A673 (cell line): ENCODE results near the gene ALX4. TPM values are rescaled to one million over a fixed set of nuclear protein-coding genes. Genes with fewer than 3 reads are reported as not detected.

ENCODE experiments used
- BruUV-seq: library from RNA; stranded (reverse); fragments of 400-500 nt; replicated peaks from 2 replicates; lab custom pipeline; 2021; lab: Mats Ljungman, UMichigan
- CTCF ChIA-PET: fragments of 300-600 bp; sonication (Branson Sonifier 250); formaldehyde crosslinking; loops from one replicate; lab custom pipeline; 2022; ENCODE audit warnings: antibody characterized with exemption; lab: Charles Lee
- POLR2A ChIA-PET: fragments of 300-600 bp; sonication (Branson Sonifier 250); formaldehyde crosslinking; loops from one replicate; lab custom pipeline; 2022; ENCODE audit warnings: antibody characterized with exemption; ENCODE audit not compliant: low non-redundant PET; lab: Charles Lee
- DNase-seq: peaks from one replicate; pipeline ENCODE4 v3.0.0-alpha.2; 2015; ENCODE audit warnings: low spot score
- H3K27ac ChIP-seq: fragments of 200-600 bp; sonication (generic); 2 replicates; pipeline ENCODE4 v1.5.1; 2016; ENCODE audit warnings: mixed run types, low read depth, mild to moderate bottlenecking, mixed read lengths, antibody characterized with exemption, low read length; ENCODE audit not compliant: poor library complexity, severe bottlenecking
- H3K27me3 ChIP-seq: fragments of 200-600 bp; sonication (generic); replicated peaks from 2 replicates; pipeline ENCODE4 v1.6.1; 2017; ENCODE audit warnings: mixed run types, low read depth, mild to moderate bottlenecking, mixed read lengths, antibody characterized with exemption, low read length; ENCODE audit not compliant: insufficient read depth, poor library complexity
- H3K36me3 ChIP-seq: fragments of 200-600 bp; sonication (generic); 2 replicates; pipeline ENCODE4 v1.6.1; 2016; ENCODE audit warnings: mixed run types, mild to moderate bottlenecking, mixed read lengths, antibody characterized with exemption, low read length; ENCODE audit not compliant: insufficient read depth, poor library complexity, severe bottlenecking
- H3K4me1 ChIP-seq: fragments of 200-600 bp; sonication (generic); 2 replicates; pipeline ENCODE4 v1.6.1; 2017; ENCODE audit warnings: mixed run types, mild to moderate bottlenecking, mixed read lengths, antibody characterized with exemption, low read length; ENCODE audit not compliant: insufficient read depth, poor library complexity, severe bottlenecking
- H3K4me3 ChIP-seq: fragments of 200-600 bp; sonication (generic); 2 replicates; pipeline ENCODE4 v1.5.1; 2016; ENCODE audit warnings: low read depth, mixed run types, mild to moderate bottlenecking, mixed read lengths, low read length; ENCODE audit not compliant: poor library complexity, severe bottlenecking
- H3K9me3 ChIP-seq: fragments of 200-600 bp; sonication (generic); 2 replicates; pipeline ENCODE4 v1.6.1; 2016; ENCODE audit warnings: mixed run types, low read depth, mild to moderate bottlenecking, mixed read lengths, antibody characterized with exemption, low read length; ENCODE audit not compliant: poor library complexity, severe bottlenecking
- EZH2 ChIP-seq: fragments of 200-600 bp; sonication (generic); IDR thresholded peaks from 2 replicates; pipeline ENCODE4 v1.6.1; 2017; ENCODE audit warnings: borderline replicate concordance, low read depth, mild to moderate bottlenecking, mixed read lengths, antibody characterized with exemption, low read length; ENCODE audit not compliant: poor library complexity, severe bottlenecking
- intact Hi-C: fragments of 100-400 bp; cut with micrococcal nuclease; formaldehyde crosslinking; loops from one replicate; pipeline ENCODE4 v1.10.0; 2022; ENCODE audit not compliant: unreplicated experiment
- total RNA-seq: library from RNA; stranded (reverse); gene quantifications from 2 replicates; pipeline ENCODE4 v1.2.3, GENCODE V29; 2021
- TF ChIP-seq, protein P1 (sequence below): fragments of 300-800, 200-600 bp; sonication (generic); conservative IDR thresholded peaks from 2 replicates; pipeline ENCODE4 v1.5.1; 2017; ENCODE audit warnings: low read depth, mild to moderate bottlenecking, antibody characterized with exemption, low read length, moderate library complexity, mixed read lengths

Gene ALX4
- total RNA-seq, 1 experiment from 2014 or later = 135 TPM

- CTCF ChIA-PET = no interaction called here
- Histone ChIP-seq H3K9me3 (no peaks in the 10 kb centered on the region), H3K4me3 (no peak overlapping the region), H3K27me3 (peaks cover 18% of the 10 kb centered on the region), H3K4me1 (no peaks in the 10 kb centered on the region), H3K36me3 (no peaks in the 10 kb centered on the region), H3K27ac (no peak overlapping the region)
- POLR2A ChIA-PET = no interaction called here
- BruUV-seq = no TSS peak
- TF ChIP-seq, protein P1, sequence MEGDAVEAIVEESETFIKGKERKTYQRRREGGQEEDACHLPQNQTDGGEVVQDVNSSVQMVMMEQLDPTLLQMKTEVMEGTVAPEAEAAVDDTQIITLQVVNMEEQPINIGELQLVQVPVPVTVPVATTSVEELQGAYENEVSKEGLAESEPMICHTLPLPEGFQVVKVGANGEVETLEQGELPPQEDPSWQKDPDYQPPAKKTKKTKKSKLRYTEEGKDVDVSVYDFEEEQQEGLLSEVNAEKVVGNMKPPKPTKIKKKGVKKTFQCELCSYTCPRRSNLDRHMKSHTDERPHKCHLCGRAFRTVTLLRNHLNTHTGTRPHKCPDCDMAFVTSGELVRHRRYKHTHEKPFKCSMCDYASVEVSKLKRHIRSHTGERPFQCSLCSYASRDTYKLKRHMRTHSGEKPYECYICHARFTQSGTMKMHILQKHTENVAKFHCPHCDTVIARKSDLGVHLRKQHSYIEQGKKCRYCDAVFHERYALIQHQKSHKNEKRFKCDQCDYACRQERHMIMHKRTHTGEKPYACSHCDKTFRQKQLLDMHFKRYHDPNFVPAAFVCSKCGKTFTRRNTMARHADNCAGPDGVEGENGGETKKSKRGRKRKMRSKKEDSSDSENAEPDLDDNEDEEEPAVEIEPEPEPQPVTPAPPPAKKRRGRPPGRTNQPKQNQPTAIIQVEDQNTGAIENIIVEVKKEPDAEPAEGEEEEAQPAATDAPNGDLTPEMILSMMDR = no peak
- no peak for TF ChIP-seq EZH2
- DNase-seq = no peak
- intact Hi-C loops = no loop called here
These were observed 29.6 kb upstream of the ALX4 start for GRCh38 chr11:44339530-44339883.

DNA sequence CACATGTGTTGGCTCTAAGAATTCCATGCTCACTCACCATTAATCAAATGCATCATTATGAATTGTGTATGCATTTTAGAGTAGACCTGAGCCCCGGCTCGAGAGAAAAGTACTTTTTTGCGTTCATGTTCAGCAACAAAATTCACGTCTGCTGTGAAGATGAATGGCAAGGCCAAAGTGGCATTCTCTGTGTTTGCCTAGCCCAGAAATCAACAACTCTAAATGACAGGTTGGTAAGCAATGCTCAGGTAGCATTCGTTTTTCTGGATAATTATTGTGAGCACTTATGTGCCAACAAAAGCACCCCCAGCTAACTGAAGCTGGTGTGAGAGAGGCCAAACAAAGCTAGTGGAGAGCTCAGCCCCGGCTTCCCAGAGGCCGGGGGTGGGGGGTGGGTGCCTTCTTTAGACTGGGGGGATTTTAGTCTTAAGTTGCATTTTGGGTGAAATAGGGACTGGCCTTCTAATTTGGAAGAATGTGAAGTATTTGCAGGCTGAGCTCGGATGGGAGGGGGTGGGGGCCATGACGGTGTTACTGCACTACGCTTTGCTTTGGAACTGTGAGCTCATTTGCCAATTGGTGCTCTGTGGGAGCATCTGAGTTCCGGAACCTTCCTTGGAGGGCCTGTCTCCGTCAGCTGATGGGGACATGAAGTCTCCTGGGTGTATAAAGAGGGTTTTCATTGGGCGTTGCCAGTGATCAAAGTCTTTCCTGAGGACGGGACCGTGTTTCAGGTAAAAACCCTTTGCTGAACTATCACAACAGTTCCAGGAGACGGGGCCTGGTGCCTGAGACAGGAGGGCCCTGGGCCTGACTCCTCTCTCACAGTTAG lies 29.0 kb upstream of the ALX4 start:
- ChIA-PET CTCF (no interaction called here), POLR2A (no interaction called here)
- Histone ChIP-seq H3K4me3 (no peak overlapping the region), H3K27ac (no peak overlapping the region), H3K27me3 (peaks cover 18% of the 10 kb centered on the region), H3K4me1 (no peaks in the 10 kb centered on the region), H3K36me3 (no peaks in the 10 kb centered on the region), H3K9me3 (no peaks in the 10 kb centered on the region)
- no peak for DNase-seq
- intact Hi-C loops = no loop called here
- no peak for TF ChIP-seq EZH2
- TF ChIP-seq, protein P1 = no peak
- BruUV-seq = no TSS peak

GRCh38 chr11:44338026-44338425 lies 28.1 kb upstream of the ALX4 start:
- intact Hi-C loops = no loop called here
- no TSS peak for BruUV-seq
- H3K4me1 ChIP-seq = no peaks in the 10 kb centered on the region
- H3K27me3 ChIP-seq = peaks cover 18% of the 10 kb centered on the region
- no peaks in the 10 kb centered on the region for H3K36me3 ChIP-seq
- H3K4me3 ChIP-seq = no peak overlapping the region
- ChIA-PET CTCF (no interaction called here), POLR2A (no interaction called here)
- H3K9me3 ChIP-seq = no peaks in the 10 kb centered on the region
- no peak overlapping the region for H3K27ac ChIP-seq
- TF ChIP-seq, protein P1 = no peak
- TF ChIP-seq EZH2 = no peak
- no peak for DNase-seq
